ENCODE data around the gene ZP1. TPM values are rescaled to one million over a fixed set of nuclear protein-coding genes. Genes with fewer than 3 reads are reported as not detected.
A peak's percentile ranks its signal among the peaks of the same experiment; 100 is the strongest.

The ZP1 gene
- total RNA-seq, 1 donor from 2014 or later: 0.40 TPM

GRCh38 chr11:60912223-60912850, 45.0 kb downstream of the ZP1 start:
- Mint-ChIP-seq H3K4me1 (ENCODE audit: low read depth) (peaks cover 33% of the 10 kb centered on the region), H3K9me3 (ENCODE audit: low read depth) (no peaks in the 10 kb centered on the region), H3K27me3 (ENCODE audit: low read depth) (peaks cover 16% of the 10 kb centered on the region), H3K27ac (ENCODE audit: unreplicated experiment) (peak overlapping the region; percentile 41), H3K36me3 (ENCODE audit: low read depth) (no peaks in the 10 kb centered on the region), H3K4me3 (ENCODE audit: unreplicated experiment) (peak overlapping the region; percentile 10)
- TF ChIP-seq CTCF (IDR thresholded peaks at IDR 0.05): no peak
- no peak for DNase-seq (ENCODE audit: low spot score)

- no peaks in the 10 kb centered on the region for H3K36me3 Mint-ChIP-seq (ENCODE audit: low read depth)
- H3K27ac Mint-ChIP-seq (ENCODE audit: unreplicated experiment): peak overlapping the region; percentile 97
- H3K27me3 Mint-ChIP-seq (ENCODE audit: low read depth): peaks cover 16% of the 10 kb centered on the region
- H3K9me3 Mint-ChIP-seq (ENCODE audit: low read depth): no peaks in the 10 kb centered on the region
- peaks cover 33% of the 10 kb centered on the region for H3K4me1 Mint-ChIP-seq (ENCODE audit: low read depth)
- TF ChIP-seq CTCF (IDR thresholded peaks at IDR 0.05): no peak
- no peak for DNase-seq (ENCODE audit: low spot score)
- H3K4me3 Mint-ChIP-seq (ENCODE audit: unreplicated experiment): peak overlapping the region; percentile 95
Observed at GRCh38 chr11:60912851-60913528, 45.6 kb downstream of the ZP1 start.

GRCh38 chr11:60913793-60914632, 46.7 kb downstream of the ZP1 start, which contains the start of gene TMEM109:
Gene TMEM109 (plus strand): TSS chr11:60914158. CDS start chr11:60919694, 5,536 bp downstream.
- peaks cover 10% of the 10 kb centered on the region for H3K27me3 Mint-ChIP-seq (ENCODE audit: low read depth)
- peak within 1 kb of the TSS; percentile 97 for H3K27ac Mint-ChIP-seq (ENCODE audit: unreplicated experiment)
- peak within 1 kb of the TSS; percentile 95 for H3K4me3 Mint-ChIP-seq (ENCODE audit: unreplicated experiment)
- no peaks in the 10 kb centered on the region for H3K9me3 Mint-ChIP-seq (ENCODE audit: low read depth)
- DNase-seq (ENCODE audit: low spot score): no peak
- H3K4me1 Mint-ChIP-seq (ENCODE audit: low read depth): peaks cover 38% of the 10 kb centered on the region
- TF ChIP-seq CTCF (IDR thresholded peaks at IDR 0.05): no peak
- no peaks in the 10 kb centered on the region for H3K36me3 Mint-ChIP-seq (ENCODE audit: low read depth)

- no peak for TF ChIP-seq CTCF (IDR thresholded peaks at IDR 0.05)
- peaks cover 44% of the 10 kb centered on the region for H3K4me1 Mint-ChIP-seq (ENCODE audit: low read depth)
- H3K9me3 Mint-ChIP-seq (ENCODE audit: low read depth): no peaks in the 10 kb centered on the region
- H3K4me3 Mint-ChIP-seq (ENCODE audit: unreplicated experiment): peak overlapping the region; percentile 95
- peaks cover 8% of the 10 kb centered on the region for H3K27me3 Mint-ChIP-seq (ENCODE audit: low read depth)
- no peaks in the 10 kb centered on the region for H3K36me3 Mint-ChIP-seq (ENCODE audit: low read depth)
- peak overlapping the region; percentile 93 for H3K27ac Mint-ChIP-seq (ENCODE audit: unreplicated experiment)
- no peak for DNase-seq (ENCODE audit: low spot score)
Observed at GRCh38 chr11:60914633-60915247, 47.4 kb downstream of the ZP1 start.

All from chondrocyte (in vitro differentiated cells).